Astrocyte (in vitro differentiated cells and primary cell): Measurements from ENCODE around the gene DCANP1.

ENCODE experiments used
- CTCF ChIP-seq: IDR thresholded peaks from 2 replicates; pipeline ENCODE4 v1.5.1; 2011; ENCODE audit warnings: low read depth, mild to moderate bottlenecking, inconsistent platforms, low read length, moderate library complexity; ENCODE audit not compliant: insufficient read depth
- EZH2 ChIP-seq: IDR thresholded peaks from 2 replicates; pipeline ENCODE4 v1.6.1; 2012; ENCODE audit warnings: mild to moderate bottlenecking, low read length, inconsistent platforms; ENCODE audit not compliant: insufficient read depth

GRCh38 chr5:135439231-135440205 lies 7.6 kb downstream of the DCANP1 start:
- TF ChIP-seq CTCF (no peak), EZH2 (no peak)
